GM19099 (cell line): Measurements from ENCODE around the gene S100PBP.

Experiments used
- POLR2A ChIP-seq: IDR thresholded peaks from 3 replicates; pipeline ENCODE4 v1.6.1; 2011; ENCODE audit warnings: low read depth; ENCODE audit not compliant: insufficient read length; ENCODE audit errors: extremely low read depth

S100PBP gene

DNA sequence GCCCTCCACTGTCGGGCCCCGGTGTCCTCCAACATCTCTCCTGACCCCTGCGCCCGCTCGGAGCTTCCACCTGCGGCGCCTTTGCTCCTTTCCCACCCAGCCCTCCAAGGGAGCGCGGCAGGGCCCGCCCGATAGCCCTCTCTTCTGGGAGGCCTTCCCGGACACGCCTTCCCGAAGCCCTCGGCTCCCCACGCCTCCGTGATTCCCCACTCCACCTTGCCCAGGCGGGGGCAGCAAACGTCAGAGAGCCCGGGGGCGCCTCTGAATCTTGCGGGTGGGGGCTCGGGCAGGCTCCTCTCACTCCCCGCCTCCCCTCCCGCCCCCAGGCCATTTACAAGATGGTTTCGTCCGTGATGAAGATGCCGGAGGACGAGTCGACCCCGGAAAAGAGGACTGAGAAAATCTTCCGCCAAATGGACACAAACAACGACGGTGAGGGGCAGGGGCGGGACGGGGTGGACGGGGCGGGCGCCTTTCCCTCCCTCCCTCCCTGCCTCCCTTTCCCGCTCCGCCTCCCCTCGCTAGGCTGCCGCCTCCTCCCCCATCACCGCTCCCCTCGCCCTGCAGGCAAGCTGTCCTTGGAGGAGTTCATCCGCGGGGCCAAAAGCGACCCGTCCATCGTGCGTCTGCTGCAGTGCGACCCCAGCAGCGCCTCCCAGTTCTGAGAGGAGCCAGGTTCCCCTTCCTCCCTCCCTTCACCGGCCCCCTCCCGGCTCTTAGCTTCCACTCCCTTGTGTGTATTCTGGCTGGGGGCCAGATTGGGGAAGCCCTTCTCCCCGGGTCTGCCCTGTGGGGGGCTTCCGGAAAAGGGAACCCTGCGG lies 76.0 kb downstream of the S100PBP start:
- TF ChIP-seq POLR2A = no peak

DNA sequence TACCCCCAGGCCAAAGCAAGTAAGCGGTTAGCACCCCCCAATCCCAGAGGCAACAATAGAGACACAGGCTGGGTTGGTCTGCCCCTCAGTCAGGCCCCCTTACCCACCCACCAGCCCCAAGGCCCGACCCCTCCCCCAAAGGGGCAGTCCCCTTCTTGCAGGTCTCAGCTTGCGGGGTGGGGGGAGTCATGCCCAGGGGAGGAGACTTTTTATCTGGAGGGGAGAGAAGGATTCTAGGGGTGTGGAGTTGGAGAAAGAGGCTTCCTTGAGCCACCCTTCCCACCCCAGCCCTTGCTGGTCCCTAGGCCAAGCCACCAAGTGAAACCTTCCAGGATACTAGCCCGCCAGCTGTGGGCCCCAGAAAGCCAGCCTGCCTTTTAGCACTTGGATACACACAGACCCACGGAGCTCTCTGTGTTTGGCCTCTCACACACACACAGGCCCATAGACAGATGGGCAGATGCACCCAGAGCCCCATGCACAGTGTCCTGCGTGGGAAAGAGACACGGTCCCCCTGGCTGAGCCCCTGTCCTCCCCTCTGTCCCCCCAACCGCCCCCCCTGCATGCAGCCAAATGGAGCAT lies 76.7 kb downstream of the S100PBP start:
- TF ChIP-seq POLR2A = no peak

DNA sequence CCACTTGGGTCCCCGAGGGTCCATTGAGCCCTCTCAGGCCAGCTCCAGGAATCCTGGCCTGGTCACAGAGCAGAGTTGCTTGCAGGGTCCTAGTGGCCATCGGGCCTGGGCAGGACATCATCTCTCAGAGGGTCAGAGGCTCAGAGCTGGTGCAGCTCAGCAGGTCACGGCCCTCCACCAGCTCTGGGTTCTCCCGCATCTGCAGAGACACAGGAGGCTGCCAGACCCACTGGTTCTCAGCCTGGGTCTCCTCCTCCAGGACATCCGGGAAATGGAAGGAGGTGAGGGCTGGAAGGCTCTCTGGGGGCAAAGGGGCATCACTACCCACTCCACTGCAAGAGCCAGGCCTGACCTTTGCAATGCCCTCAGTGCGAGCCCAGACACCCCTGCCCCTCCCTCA lies 77.2 kb downstream of the S100PBP start:
- TF ChIP-seq POLR2A = no peak

DNA sequence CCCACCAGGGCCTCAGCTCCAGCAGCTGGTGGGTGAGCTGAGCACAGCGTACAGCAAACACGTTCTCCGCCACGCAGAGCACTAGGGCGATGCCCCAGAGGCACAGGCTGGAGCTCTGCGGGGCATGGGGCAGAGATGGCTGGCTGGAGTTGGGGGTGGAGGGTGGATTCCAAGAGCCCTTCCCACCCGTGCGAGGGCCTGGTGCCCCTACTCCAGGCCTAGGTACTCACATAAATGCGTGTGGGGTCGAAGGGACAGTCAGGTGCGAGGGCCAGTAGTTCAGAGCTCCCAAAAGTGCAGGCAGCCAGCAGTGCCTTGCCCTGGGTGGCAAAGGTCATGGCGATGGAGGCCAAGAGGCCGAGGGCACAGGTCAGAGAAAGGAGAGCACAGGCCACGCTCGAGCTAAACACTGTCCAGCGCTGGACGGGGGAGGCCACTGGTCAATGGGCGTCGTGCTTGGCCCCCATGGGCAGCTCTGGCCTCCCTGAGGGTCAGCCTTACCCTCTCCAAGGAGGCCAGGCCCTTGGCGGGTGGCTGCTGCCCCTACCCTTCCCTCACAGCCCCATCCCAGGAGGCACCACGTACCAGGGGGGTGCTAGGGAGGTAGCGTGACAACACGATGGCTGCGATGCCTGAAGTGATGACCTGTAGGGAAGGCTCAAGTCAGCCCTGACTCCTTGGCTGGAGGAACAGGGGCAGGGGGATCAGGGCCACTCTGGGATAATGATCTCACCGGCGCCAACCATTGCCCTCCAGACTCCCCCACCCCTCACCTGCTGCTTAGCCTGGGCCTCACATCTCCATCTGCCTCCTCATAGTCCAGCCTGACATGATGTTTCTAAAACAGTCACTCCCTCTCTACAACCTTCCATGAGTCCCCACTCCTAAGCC lies 78.1 kb downstream of the S100PBP start:
- no peak for TF ChIP-seq POLR2A

DNA sequence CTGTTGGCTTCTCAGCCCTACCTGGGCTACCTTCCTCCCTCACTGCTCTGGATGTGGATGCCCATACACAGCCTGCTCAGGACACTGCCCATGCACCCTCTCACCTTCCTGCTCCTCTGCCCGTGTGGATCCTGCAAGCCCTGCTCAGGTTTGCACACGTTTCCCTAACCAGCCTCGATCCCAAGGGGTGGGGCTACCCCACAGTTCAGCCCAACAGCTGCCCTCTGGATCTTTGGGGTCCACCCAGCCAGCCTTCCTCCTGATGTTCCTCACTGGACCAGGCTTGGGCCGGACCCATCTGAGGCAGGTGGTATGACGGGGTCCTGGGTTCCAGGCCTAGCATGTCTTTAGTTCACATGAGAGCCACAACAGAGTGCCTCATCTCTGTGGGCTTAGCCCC lies 79.0 kb downstream of the S100PBP start:
- TF ChIP-seq POLR2A = no peak

DNA sequence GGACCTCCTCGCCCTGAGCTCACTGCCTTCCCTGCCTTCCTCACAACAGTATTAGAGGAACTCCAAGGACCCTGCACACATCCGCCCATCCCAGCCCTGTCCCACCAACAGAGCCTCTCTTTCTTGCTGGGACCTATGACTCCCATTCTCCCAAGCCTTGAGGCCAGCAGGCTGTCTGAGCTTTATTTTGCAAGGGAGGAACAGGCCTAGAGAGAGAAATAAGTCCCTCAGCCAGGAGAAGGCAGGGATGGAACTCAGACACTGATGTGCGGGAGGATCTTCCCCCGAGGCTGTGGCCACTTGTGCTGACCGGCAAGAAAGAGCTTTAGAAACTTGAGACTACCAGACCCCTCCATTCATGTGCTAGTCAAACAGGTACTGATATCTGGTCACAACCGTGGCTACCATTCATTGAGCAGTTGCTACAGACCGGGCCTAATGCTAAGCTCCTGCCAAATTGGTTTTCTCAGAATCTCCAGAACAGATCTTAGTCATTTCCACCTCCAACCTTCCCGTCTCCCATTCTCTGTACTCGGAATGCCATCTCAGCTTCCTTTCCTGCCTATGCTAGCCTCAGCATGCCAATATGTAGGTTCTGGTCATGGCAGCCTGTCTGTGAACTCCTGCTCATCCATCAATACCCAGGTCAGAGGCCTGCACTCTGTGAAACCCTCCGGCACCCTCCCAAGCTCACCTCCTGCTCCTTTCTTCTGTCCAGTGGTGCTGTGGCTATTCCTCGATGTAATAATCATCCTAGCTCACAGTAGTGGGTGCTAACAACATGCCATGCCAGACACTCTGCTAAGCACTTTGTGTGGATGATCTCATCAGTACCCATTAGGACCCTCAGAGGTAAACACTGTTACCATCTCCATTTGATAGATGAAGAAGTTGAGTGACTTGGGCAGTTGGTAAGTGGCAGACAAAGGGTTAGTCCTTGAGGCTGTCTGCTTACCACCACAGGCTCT lies 79.9 kb downstream of the S100PBP start:
- TF ChIP-seq POLR2A = no peak

DNA sequence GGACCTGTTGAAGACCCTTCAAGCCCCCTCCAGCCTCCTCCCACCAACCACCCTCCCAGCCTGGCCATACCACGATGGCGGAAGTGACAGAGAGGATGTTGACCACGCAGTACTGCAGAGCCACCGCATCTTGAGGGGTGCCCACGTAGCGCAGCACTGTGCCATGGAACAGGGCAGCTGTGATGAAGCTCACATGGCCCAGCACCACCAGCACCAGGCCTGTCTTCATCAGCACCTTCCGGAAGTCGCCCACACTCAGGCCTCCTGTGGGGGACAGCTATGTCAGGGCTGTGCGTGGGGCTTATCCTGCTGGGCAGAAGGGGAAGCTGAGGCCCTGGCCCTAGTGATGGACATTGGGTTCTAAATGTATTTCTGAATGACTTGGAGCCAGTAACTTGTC lies 80.6 kb downstream of the S100PBP start:
- TF ChIP-seq POLR2A = no peak

DNA sequence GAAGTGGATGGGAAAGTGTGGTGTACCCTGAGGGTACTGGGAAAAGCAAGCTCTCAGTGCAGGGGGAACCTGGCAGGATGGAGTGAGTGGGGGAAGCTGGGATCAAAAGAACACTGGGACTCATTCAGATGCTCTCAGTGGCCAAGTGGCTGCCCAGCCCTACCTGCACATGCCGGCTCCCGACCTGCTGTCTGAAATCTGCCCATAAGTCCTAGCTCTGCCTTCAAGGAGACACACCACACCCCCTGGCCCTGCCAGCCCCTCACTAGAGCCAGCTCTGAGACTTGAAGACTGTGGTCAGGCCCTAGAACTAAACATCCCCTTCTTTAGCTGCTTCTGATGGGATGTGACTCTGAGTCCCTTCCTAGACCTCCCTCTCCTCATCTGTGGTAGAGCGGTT lies 81.5 kb downstream of the S100PBP start:
- TF ChIP-seq POLR2A = no peak

DNA sequence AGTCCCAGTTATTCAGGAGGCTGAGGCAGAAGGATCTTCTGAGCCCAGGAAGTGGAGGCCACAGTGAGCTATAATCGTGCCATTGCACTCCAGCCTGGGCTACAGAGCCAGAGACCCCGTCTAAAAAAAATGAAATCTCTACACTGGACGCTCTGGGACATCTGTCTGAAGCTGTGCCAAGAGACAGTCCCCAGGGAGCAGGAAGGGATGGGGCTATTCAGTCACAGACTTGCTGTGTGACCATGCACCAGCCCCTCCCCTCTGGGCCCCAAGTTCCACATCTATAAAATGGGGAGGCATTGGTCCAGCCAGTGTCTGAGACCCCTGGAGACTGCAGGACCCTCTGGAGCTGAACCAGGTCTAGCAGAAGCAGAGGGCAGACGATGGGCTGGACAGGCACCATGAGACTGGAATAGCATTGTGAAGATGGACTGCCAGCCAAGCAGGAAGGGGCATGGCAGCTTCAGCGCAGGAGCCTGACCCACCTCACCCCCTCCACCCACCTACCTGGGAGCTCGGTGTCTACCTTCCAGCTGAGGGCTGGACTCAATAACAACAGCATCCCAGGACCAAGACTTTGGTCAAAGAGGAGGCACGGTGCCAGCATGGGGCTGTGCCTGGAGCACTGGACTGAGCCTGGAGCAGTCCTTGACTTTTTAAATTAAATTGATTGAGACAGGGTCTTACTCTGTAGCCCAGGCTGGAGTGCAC lies 82.3 kb downstream of the S100PBP start:
- TF ChIP-seq POLR2A = no peak

DNA sequence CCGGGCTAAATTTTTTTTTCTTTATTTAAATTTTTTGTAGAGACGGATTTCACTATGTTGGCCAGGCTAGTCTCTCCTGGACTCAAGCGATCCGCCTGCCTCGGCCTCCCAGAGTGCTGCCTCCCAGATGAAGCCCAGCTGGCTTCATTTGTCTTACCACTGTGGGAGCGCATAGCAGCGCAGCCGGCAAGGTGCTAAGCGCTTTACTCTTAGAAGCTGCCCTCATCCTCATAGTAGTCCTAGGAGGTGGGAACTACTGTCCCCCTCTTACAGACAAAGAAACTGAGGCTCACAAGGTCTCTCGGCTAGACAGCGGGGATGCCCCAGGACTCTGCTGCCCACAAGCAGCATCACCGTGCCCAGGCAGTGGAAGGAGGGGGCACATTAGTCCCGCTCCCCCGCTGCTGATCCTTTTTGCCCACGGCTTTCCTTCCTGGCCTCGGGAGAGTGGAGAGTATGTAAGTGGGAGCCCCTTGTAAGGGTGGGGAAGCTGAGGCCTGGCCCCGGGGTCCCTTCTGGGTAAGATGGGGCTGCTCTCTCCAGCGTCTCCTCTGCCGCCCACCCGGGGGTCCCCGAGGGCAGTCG lies 83.0 kb downstream of the S100PBP start:
- no peak for TF ChIP-seq POLR2A

DNA sequence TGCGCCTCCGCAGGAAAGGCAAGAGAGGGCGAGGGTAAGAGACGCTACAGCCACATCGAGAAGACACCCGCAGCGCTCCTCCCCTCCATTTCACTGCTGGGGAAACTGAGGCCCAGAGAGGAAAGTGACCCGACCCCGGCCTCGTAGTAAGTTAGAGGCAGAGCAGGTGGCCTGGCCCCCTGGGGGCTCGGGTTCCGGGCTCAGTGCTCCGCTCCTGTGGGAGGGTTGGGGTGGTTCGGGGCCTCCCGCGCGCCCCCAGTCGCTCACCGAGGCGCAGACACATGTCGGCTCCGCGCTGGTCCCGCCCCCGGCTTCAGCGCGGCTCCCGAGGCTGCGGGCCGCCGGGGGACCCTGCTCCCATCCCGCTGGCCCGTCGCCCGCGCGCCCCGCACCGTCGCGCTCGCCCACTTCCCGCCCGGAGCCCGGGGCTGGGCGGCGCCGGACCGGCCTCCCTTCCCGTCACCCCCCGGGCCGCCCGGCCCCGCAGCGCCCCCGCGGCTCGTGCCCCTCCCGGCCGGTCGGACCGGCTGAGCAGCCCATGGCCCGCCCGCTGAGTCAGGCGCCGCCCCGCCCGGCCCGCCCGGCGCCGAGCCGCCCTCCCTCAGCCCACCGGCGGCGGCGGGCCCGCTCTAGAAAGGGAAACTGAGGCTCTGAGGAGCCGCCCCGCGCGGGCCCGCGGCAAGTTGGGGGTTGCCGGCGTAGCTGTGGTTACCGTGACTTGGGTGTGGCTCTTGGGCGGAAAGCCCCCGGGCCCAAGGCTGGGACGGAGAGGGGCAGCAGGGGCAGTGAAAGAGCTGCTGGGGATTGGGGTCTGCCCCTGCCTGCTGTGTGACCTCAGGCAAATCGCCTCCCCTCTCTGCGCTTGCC lies 83.7 kb downstream of the S100PBP start, which contains the start of gene TMEM54:
TMEM54 (minus strand) TSS at position 434 of the 867 bp plus-strand sequence; CDS start at position 283, 151 bp downstream.
- no peak for TF ChIP-seq POLR2A

DNA sequence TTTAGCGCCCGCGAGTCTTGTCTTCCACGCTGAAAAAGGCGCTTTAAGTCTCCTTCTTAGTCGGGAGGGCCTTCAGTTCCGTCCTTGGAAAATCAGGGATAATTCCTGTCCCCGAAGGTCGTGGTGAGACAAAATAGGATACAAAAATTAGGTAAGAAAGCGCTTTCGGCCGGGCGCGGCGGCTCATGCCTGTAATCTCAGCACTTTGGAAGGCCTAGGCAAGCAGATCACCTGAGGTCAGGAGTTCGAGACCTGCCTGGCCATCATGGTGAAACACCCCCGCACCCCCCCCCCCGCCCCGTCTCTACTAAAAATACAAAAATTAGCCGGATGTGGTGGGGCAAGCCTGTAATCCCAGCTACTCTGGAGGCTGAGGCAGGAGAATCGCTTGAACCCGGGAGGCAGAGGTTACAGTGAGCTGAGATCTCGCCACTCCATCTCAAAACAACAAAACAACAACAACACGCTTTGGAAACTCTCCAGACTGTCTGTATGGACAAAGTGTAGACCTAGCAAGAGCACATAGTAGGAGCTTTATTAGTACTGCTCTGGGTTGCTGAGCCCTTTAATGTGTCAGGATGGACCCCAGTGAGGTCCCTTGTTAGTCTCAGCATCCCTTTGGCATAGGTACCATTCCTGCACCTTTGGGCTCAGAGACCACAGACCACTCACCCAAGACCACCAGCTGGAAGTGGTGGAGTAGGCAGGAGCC lies 84.5 kb downstream of the S100PBP start:
- no peak for TF ChIP-seq POLR2A
